ENCODE measurements around the gene ALX3. TPM values are rescaled to one million over a fixed set of nuclear protein-coding genes. Genes with fewer than 3 reads are reported as not detected.
A peak's percentile ranks its signal among the peaks of the same experiment; 100 is the strongest.
"Not testable (repeated sequence)": the region's sequence is repeated elsewhere in the genome, so short reads cannot be mapped to it uniquely, and the experiment has no call there.

Gene ALX3
- polyA plus RNA-seq, 2 donors, result 0.04 to 0.06 TPM

DNA sequence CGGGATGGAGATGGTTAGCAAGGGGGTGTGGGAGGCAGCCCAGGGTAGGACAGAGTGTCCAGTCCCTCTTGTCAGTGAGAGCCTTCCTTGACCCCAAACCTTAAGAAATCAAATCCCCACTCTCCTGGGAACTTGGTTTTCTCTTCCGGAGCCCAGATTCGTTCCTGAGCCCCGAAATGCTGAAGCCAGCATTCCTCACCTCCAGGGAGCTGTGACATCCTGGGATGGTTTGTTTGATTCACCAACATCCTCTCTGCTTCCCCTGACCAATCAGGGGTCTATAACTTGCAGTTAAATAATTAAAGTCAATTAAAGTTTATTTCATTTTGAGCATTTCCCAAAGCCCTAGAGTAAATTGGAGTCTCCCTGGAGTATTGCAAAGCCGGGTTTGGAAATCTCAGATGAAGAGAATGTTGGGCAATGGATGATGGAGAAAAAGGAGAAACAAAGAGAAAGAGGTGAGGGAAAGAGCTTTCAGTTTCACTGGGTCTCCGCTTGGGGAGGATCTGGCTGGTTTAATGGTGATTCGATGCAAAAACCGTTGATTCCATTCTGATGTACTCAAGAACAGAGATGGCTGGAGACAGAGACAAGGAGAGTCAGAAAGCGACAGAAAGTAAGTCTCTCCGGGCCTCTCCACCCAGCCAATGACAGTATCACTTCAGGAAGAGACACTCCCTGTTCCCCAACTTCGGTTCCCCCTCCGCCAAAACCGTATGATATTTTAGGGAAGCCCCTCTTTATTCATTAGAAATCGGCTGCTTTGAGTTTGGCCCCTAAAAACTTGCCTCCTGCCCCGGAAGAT lies 12.8 kb upstream of the ALX3 start:
- no peaks in the 10 kb centered on the region for H3K9me3 ChIP-seq (ENCODE audit: control insufficient read depth in 2 of 2, insufficient read depth in 1 of 2, low read depth in 1 of 2, low read length in 1 of 2)
- WGBS, 2 donors, result 43 to 46% methylated on average over 15 of the region's 15 CpGs
- no peak overlapping the region for H3K27ac ChIP-seq (ENCODE audit: low read depth in 2 of 2, low read length in 1 of 2)
- H3K36me3 ChIP-seq (ENCODE audit: control insufficient read depth in 2 of 2, insufficient read depth in 2 of 2, low read length in 1 of 2), result no peaks in the 10 kb centered on the region
- no peaks in the 10 kb centered on the region for H3K27me3 ChIP-seq (ENCODE audit: control insufficient read depth in 1 of 2, insufficient read depth in 2 of 2, low read length in 2 of 2)
- peak overlapping the region in 1 of 2 donors; percentile 59 for H3K4me3 ChIP-seq (ENCODE audit: low read depth in 1 of 2, low read length in 2 of 2)
- H3K4me1 ChIP-seq (ENCODE audit: control insufficient read depth in 2 of 2, insufficient read depth in 2 of 2, low read length in 1 of 2), result peaks cover 0 to 4% of the 10 kb centered on the region in 2 donors

DNA sequence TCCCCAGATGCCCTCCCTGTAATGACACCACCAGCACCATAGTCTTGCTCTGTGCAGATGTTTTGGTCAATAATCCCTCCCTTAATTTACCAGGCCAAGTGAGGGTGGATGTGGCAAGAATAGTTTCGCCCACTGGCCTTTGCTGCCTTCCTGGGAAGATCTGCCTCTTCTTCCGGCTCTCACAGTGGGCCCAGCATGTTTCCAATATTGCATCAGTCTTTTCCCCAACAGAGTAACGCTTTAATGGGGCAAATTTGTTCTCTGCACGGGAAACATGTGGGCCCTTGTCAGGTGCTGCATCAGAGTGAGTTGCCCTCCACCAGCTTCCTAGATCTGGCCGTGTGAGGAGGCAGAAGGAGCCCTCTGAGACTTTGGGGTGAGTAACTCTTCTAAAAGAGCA lies 12.0 kb upstream of the ALX3 start:
- peaks cover 0 to 4% of the 10 kb centered on the region in 2 donors for H3K4me1 ChIP-seq (ENCODE audit: control insufficient read depth in 2 of 2, insufficient read depth in 2 of 2, low read length in 1 of 2)
- H3K4me3 ChIP-seq (ENCODE audit: low read depth in 1 of 2, low read length in 2 of 2), result no peak overlapping the region
- H3K27ac ChIP-seq (ENCODE audit: low read depth in 2 of 2, low read length in 1 of 2), result no peak overlapping the region
- WGBS, 2 donors, result 90 to 97% methylated on average over 5 of the region's 5 CpGs
- no peaks in the 10 kb centered on the region for H3K36me3 ChIP-seq (ENCODE audit: control insufficient read depth in 2 of 2, insufficient read depth in 2 of 2, low read length in 1 of 2)
- H3K27me3 ChIP-seq (ENCODE audit: control insufficient read depth in 1 of 2, insufficient read depth in 2 of 2, low read length in 2 of 2), result no peaks in the 10 kb centered on the region
- no peaks in the 10 kb centered on the region for H3K9me3 ChIP-seq (ENCODE audit: control insufficient read depth in 2 of 2, insufficient read depth in 1 of 2, low read depth in 1 of 2, low read length in 1 of 2)

DNA sequence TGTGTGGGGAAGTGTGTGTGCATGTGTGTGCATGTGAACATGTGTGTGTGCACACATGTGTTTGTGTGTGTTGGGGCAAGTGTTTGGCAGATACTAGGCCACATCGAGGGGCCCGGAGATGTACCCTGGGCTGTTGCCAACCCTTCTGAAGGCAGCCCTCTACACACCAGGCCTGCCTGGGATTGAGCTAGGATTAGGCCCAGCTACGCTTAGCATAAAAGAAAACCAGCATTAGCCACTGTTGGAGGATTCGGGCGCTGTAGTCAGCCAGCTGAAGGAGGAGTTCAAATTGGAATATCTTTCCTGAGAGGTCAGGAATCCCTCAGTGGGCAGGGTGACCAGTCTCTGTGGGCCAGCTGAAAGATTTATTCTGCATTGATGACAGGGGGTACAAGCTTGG lies 10.6 kb upstream of the ALX3 start:
- Histone ChIP-seq H3K27ac (ENCODE audit: low read depth in 2 of 2, low read length in 1 of 2) (no peak overlapping the region), H3K27me3 (ENCODE audit: control insufficient read depth in 1 of 2, insufficient read depth in 2 of 2, low read length in 2 of 2) (no peaks in the 10 kb centered on the region), H3K4me3 (ENCODE audit: low read depth in 1 of 2, low read length in 2 of 2) (no peak overlapping the region), H3K4me1 (ENCODE audit: control insufficient read depth in 2 of 2, insufficient read depth in 2 of 2, low read length in 1 of 2) (peaks cover 0 to 4% of the 10 kb centered on the region in 2 donors), H3K36me3 (ENCODE audit: control insufficient read depth in 2 of 2, insufficient read depth in 2 of 2, low read length in 1 of 2) (no peaks in the 10 kb centered on the region), H3K9me3 (ENCODE audit: control insufficient read depth in 2 of 2, insufficient read depth in 1 of 2, low read depth in 1 of 2, low read length in 1 of 2) (no peaks in the 10 kb centered on the region)
- 87 to 89% methylated on average over 5 of the region's 5 CpGs for WGBS, 2 donors

DNA sequence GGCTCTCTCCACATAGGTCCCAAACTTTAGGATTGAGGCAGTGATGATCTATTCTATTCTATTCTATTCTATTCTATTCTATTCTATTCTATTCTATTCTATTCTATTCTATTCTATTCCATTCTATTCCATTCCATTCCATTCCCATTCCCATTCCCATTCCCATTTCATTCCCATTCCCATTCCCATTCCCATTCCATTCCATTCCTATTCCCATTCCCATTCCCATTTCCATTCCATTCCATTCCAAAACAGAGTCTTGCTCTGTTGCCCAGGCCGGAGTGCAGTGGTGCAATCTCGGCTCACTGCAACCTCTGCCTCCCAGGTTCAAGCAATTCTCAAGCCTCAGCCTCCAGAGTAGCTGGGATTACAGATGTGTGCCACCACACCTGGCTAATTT lies 9.5 kb upstream of the ALX3 start:
- not testable (repeated sequence) for H3K9me3 ChIP-seq (ENCODE audit: control insufficient read depth in 2 of 2, insufficient read depth in 1 of 2, low read depth in 1 of 2, low read length in 1 of 2); H3K4me3 ChIP-seq (ENCODE audit: low read depth in 1 of 2, low read length in 2 of 2); H3K27ac ChIP-seq (ENCODE audit: low read depth in 2 of 2, low read length in 1 of 2); H3K4me1 ChIP-seq (ENCODE audit: control insufficient read depth in 2 of 2, insufficient read depth in 2 of 2, low read length in 1 of 2); H3K27me3 ChIP-seq (ENCODE audit: control insufficient read depth in 1 of 2, insufficient read depth in 2 of 2, low read length in 2 of 2); H3K36me3 ChIP-seq (ENCODE audit: control insufficient read depth in 2 of 2, insufficient read depth in 2 of 2, low read length in 1 of 2)
- WGBS, 2 donors, result 93 to 98% methylated on average over 2 of the region's 2 CpGs

DNA sequence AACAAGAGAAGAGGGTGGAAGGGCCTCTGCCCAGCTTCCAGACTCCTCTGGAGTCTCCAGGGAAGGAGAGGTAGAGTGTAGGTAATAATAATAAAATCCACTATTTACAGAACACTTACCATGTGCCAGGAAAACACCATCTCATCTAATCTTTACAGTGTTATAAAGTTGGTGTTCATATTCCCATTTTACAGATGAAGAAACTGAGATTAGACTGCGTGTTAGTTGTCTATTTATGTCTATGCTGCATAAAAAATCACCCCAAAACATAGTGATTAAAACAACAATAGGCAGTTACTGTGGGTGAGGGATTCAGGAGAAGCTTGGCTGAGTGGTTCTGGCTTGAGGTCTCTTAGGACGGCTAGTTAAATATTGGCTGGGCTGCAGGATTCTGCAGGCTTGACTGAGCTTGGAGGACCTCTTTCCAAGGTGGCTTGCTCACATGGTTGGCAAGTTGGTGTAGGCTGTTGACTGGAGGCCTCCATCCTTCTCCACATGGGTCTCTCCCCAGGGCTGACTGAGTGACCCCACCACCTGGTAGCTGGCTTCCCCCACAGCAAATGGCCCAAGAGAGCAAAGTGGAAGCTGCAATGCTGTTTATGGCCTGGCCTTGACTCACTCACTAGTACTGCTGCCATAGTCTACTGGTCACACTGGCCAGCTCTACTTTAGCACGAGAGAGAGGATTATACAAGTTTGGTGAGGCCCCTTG lies 6.5 kb upstream of the ALX3 start:
- 80 to 85% methylated on average over 3 of the region's 3 CpGs for WGBS, 2 donors
- no peaks in the 10 kb centered on the region for H3K9me3 ChIP-seq (ENCODE audit: control insufficient read depth in 2 of 2, insufficient read depth in 1 of 2, low read depth in 1 of 2, low read length in 1 of 2)
- no peaks in the 10 kb centered on the region for H3K4me1 ChIP-seq (ENCODE audit: control insufficient read depth in 2 of 2, insufficient read depth in 2 of 2, low read length in 1 of 2)
- H3K27ac ChIP-seq (ENCODE audit: low read depth in 2 of 2, low read length in 1 of 2), result no peak overlapping the region
- no peak overlapping the region for H3K4me3 ChIP-seq (ENCODE audit: low read depth in 1 of 2, low read length in 2 of 2)
- H3K36me3 ChIP-seq (ENCODE audit: control insufficient read depth in 2 of 2, insufficient read depth in 2 of 2, low read length in 1 of 2), result no peaks in the 10 kb centered on the region
- H3K27me3 ChIP-seq (ENCODE audit: control insufficient read depth in 1 of 2, insufficient read depth in 2 of 2, low read length in 2 of 2), result no peaks in the 10 kb centered on the region

DNA sequence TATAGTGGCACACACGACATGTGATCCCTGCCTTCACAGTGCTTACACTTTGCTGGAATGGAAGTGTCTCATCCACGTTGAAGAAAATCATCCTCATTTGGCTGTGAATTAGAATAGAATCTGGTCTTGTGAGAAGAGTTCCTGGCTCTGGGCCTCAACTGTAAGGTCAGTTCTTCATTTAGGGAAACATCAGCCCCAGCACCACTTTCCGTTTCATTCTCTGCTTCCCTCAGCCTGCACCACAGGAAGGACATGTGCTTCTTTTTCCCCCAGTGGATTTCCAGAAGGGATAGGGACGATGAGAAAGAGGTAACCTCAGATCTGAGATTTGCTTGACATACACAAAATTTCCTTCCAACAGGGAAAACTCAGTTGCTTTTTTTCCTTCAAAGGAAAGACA lies 3.7 kb upstream of the ALX3 start:
- peaks cover 3 to 21% of the 10 kb centered on the region in 2 donors for H3K27me3 ChIP-seq (ENCODE audit: control insufficient read depth in 1 of 2, insufficient read depth in 2 of 2, low read length in 2 of 2)

DNA sequence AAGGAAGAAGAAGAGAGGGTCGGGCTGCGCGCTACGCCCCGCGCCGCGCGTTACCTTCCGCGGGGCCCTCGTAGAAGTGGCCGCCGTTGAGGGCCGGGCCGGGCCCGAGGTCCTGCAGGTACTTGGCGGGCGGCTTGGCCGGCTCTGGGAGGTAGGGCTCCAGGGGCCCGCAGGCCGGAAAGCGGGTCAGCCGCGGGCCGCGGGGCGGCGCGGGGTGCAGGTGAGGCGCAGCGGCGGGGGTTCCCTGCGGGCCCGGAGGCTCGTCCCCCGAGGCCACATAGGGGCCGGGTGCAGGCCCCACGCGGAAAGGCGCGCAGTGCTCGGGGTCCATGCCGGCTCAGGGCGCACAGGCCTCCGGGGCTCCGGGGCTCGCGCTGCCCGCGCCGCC lies 196 bp downstream of the ALX3 start:
- Histone ChIP-seq H3K27ac (ENCODE audit: low read depth in 2 of 2, low read length in 1 of 2) (no peak overlapping the region), H3K36me3 (ENCODE audit: control insufficient read depth in 2 of 2, insufficient read depth in 2 of 2, low read length in 1 of 2) (no peaks in the 10 kb centered on the region), H3K27me3 (ENCODE audit: control insufficient read depth in 1 of 2, insufficient read depth in 2 of 2, low read length in 2 of 2) (peaks cover 7 to 40% of the 10 kb centered on the region in 2 donors), H3K4me3 (ENCODE audit: low read depth in 1 of 2, low read length in 2 of 2) (peak overlapping the region in 1 of 2 donors; percentile 18), H3K4me1 (ENCODE audit: control insufficient read depth in 2 of 2, insufficient read depth in 2 of 2, low read length in 1 of 2) (peaks cover 7 to 9% of the 10 kb centered on the region in 2 donors), H3K9me3 (ENCODE audit: control insufficient read depth in 2 of 2, insufficient read depth in 1 of 2, low read depth in 1 of 2, low read length in 1 of 2) (peaks cover 7 to 12% of the 10 kb centered on the region in 2 donors)
- WGBS, 2 donors, result 5 to 8% methylated on average over 28 to 52 of the region's 52 CpGs

More for the DNA sequence above, 3.7 kb upstream of the ALX3 start:
- Histone ChIP-seq H3K27ac (ENCODE audit: low read depth in 2 of 2, low read length in 1 of 2) (no peak overlapping the region), H3K36me3 (ENCODE audit: control insufficient read depth in 2 of 2, insufficient read depth in 2 of 2, low read length in 1 of 2) (no peaks in the 10 kb centered on the region), H3K4me1 (ENCODE audit: control insufficient read depth in 2 of 2, insufficient read depth in 2 of 2, low read length in 1 of 2) (peaks cover 3 to 4% of the 10 kb centered on the region in 2 donors), H3K4me3 (ENCODE audit: low read depth in 1 of 2, low read length in 2 of 2) (no peak overlapping the region), H3K9me3 (ENCODE audit: control insufficient read depth in 2 of 2, insufficient read depth in 1 of 2, low read depth in 1 of 2, low read length in 1 of 2) (no peaks in the 10 kb centered on the region)
- 80 to 82% methylated on average over 4 of the region's 4 CpGs for WGBS, 2 donors

DNA sequence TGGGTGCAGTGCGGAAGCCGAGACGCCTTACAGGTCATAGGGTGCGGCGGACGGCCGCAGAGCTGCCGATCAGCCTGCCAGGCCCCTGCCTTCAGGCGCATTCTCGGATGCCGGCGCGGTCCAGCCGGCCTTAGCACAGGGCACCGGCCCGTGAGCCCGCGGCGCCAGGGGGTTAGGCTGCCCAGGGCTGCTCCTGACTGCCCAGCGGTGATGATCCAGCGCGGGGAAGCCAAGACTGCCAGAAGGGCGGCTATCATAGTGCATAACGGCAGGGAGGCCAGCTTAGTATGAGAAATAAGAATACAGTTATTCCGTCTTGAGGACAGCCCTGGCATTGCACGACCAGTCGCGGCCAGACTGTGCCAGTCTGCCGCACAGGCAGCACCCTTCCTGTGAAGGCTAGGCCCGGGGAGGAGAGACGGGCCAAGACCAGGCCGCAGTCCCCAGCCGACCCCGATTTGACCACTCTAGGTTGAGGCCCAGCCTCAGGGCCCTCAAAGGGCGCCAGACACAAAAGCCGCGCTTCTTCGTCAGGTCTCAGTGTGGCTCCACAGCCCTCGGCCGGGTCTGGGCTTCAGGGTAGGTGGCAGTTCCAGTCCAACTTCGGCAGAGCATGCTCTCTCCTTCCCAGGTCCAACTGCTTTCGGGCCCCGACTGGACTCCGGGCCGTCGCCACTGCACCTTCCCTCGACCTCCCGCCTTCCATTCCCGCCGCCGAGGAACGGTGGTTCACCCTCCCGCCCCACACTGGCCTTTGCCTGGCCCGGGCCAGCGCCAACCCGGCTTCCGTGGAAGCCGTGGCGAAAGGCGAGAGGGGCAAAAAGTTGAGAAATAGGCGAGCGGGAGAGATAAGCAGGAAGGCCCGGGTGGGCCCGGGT lies 829 bp downstream of the ALX3 start:
- Histone ChIP-seq H3K36me3 (ENCODE audit: control insufficient read depth in 2 of 2, insufficient read depth in 2 of 2, low read length in 1 of 2) (no peaks in the 10 kb centered on the region), H3K9me3 (ENCODE audit: control insufficient read depth in 2 of 2, insufficient read depth in 1 of 2, low read depth in 1 of 2, low read length in 1 of 2) (peaks cover 7 to 12% of the 10 kb centered on the region in 2 donors), H3K4me3 (ENCODE audit: low read depth in 1 of 2, low read length in 2 of 2) (peak overlapping the region in 1 of 2 donors; percentile 18), H3K27me3 (ENCODE audit: control insufficient read depth in 1 of 2, insufficient read depth in 2 of 2, low read length in 2 of 2) (peaks cover 7 to 40% of the 10 kb centered on the region in 2 donors), H3K4me1 (ENCODE audit: control insufficient read depth in 2 of 2, insufficient read depth in 2 of 2, low read length in 1 of 2) (peaks cover 7 to 9% of the 10 kb centered on the region in 2 donors), H3K27ac (ENCODE audit: low read depth in 2 of 2, low read length in 1 of 2) (no peak overlapping the region)
- 23 to 26% methylated on average over 64 of the region's 64 CpGs for WGBS, 2 donors

DNA sequence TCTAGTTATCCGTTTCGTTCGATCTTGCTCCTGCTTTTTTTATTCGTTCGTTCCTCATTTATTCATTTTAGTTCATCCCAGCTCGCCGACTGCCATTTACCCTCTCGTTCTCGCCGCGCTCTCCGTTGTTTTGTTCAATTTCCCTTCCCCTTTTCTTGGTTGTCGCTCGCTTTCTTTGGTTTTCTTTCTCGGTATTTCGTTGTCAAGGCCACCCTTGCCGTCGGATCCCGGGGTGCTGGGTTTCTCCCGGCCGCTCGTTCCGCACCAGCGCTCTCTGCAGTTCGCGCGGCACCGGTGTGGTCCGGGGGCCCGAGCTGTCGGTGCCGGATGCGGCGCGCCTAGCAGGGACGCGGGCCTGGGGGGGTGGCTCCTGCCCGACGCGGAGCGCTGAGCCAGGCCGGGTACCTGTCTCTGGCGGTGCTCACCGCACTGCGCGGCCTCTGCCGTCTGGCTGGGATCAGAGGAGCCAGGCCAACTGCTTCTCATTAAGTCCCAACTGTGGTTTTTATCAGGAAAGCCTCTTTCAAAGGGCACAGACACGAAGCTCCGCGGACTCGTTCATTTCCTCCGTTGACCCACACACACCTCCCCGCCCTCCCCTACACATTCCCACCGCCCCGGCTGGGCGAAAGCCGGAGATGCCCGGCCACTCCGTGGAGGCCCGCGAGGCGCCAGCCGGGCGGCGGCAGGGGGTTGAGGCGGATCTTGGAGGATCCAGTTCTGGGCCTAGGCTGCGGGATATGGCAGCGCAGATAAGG lies 1.6 kb downstream of the ALX3 start:
- peak overlapping the region in 1 of 2 donors; percentile 17 for H3K4me3 ChIP-seq (ENCODE audit: low read depth in 1 of 2, low read length in 2 of 2)
- H3K9me3 ChIP-seq (ENCODE audit: control insufficient read depth in 2 of 2, insufficient read depth in 1 of 2, low read depth in 1 of 2, low read length in 1 of 2), result peaks cover 7 to 12% of the 10 kb centered on the region in 2 donors
- peaks cover 7 to 9% of the 10 kb centered on the region in 2 donors for H3K4me1 ChIP-seq (ENCODE audit: control insufficient read depth in 2 of 2, insufficient read depth in 2 of 2, low read length in 1 of 2)
- peaks cover 7 to 40% of the 10 kb centered on the region in 2 donors for H3K27me3 ChIP-seq (ENCODE audit: control insufficient read depth in 1 of 2, insufficient read depth in 2 of 2, low read length in 2 of 2)
- H3K36me3 ChIP-seq (ENCODE audit: control insufficient read depth in 2 of 2, insufficient read depth in 2 of 2, low read length in 1 of 2), result no peaks in the 10 kb centered on the region
- 12% methylated on average over 68 of the region's 68 CpGs for WGBS, 2 donors
- no peak overlapping the region for H3K27ac ChIP-seq (ENCODE audit: low read depth in 2 of 2, low read length in 1 of 2)

Data from esophagus (tissue), 2 donors.